H1 (cell line): ENCODE data around the gene MRM3. TPM values are rescaled to one million over a fixed set of nuclear protein-coding genes. Genes with fewer than 3 reads are reported as not detected.

Source experiments
- CTCF ChIA-PET: fragments of 300-600 bp; sonication (Branson Sonifier 250); formaldehyde crosslinking; loops from one replicate; lab custom pipeline; 2021; ENCODE audit not compliant: partially characterized antibody; lab: Charles Lee
- POLR2A ChIA-PET: fragments of 300-600 bp; sonication (Branson Sonifier 250); formaldehyde crosslinking; loops from one replicate; lab custom pipeline; 2021; ENCODE audit warnings: inconsistent platforms; ENCODE audit not compliant: partially characterized antibody; lab: Charles Lee
- DNase-seq, 2 experiments: peaks; one replicate each; pipeline versions ENCODE4 v3.0.0 to v3.0.0-alpha.2; 2010 to 2022; ENCODE audit warnings: low spot score in 2 of 2, low read depth in 1 of 2, mixed read lengths in 1 of 2
- FAIRE-seq: peaks from 2 replicates; lab custom pipeline; 2011; peaks lifted over from hg19 to GRCh38; lab: Jason Lieb, UNC
- H2AFZ ChIP-seq: 2 replicates; pipeline ENCODE4 v1.8.1; 2012; ENCODE audit warnings: low read length, inconsistent platforms
- H2AK5ac ChIP-seq: 2 replicates; pipeline ENCODE4 v1.6.1; 2013; ENCODE audit warnings: low read depth, low read length
- H2BK120ac ChIP-seq: replicated peaks from 2 replicates; pipeline ENCODE3; 2013; ENCODE audit warnings: low read depth, low read length, inconsistent platforms
- H2BK12ac ChIP-seq: 2 replicates; pipeline ENCODE4 v1.6.1; 2013; ENCODE audit warnings: low read depth, low read length
- H2BK15ac ChIP-seq: 2 replicates; pipeline ENCODE4 v1.6.1; 2013; ENCODE audit warnings: low read length
- H2BK20ac ChIP-seq: 2 replicates; pipeline ENCODE4 v1.6.1; 2013; ENCODE audit warnings: low read length
- H2BK5ac ChIP-seq: 2 replicates; pipeline ENCODE4 v1.6.1; 2013; ENCODE audit warnings: low read depth, low read length
- H3K14ac ChIP-seq: 2 replicates; pipeline ENCODE4 v1.6.1; 2013; ENCODE audit warnings: inconsistent platforms; ENCODE audit not compliant: insufficient read length
- H3K18ac ChIP-seq: 2 replicates; pipeline ENCODE4 v1.6.1; 2013; ENCODE audit warnings: low read length; ENCODE audit errors: extremely low read depth
- H3K23ac ChIP-seq: 2 replicates; pipeline ENCODE4 v1.6.1; 2013; ENCODE audit warnings: inconsistent platforms; ENCODE audit not compliant: insufficient read length
- H3K23me2 ChIP-seq: 2 replicates; pipeline ENCODE4 v1.6.1; 2013; ENCODE audit warnings: low read depth, low read length
- H3K27ac ChIP-seq: 2 replicates; pipeline ENCODE4 v1.6.1; 2011; ENCODE audit warnings: low read depth, low read length, inconsistent platforms
- H3K27me3 ChIP-seq, 4 experiments: replicated peaks in 1 of 4; 1 replicate in 1 of 4; 2 replicates in 3 of 4; pipeline versions ENCODE4 v1.6.1 to v1.8.1; 2011 to 2013; ENCODE audit warnings: low read length in 3 of 4, mild to moderate bottlenecking in 3 of 4, inconsistent platforms in 2 of 4, mixed read lengths in 2 of 4, moderate library complexity in 1 of 4; ENCODE audit not compliant: control insufficient read depth in 3 of 4, insufficient read depth in 3 of 4; ENCODE audit errors: extremely low read depth in 1 of 4
- H3K36me3 ChIP-seq, 4 experiments: 2 replicates each; pipeline versions ENCODE4 v1.6.1 to v1.8.1; 2011 to 2013; ENCODE audit warnings: mild to moderate bottlenecking in 4 of 4, low read length in 3 of 4, moderate library complexity in 2 of 4, control low read depth in 1 of 4, inconsistent platforms in 1 of 4; ENCODE audit not compliant: insufficient read depth in 4 of 4, control insufficient read depth in 2 of 4
- H3K4ac ChIP-seq: replicated peaks from 2 replicates; pipeline ENCODE3; 2013; ENCODE audit warnings: low read length, low read depth, mixed read lengths, inconsistent platforms; ENCODE audit not compliant: insufficient read length
- H3K4me1 ChIP-seq, 4 experiments: replicated peaks in 1 of 4; 1 replicate in 1 of 4; 2 replicates in 3 of 4; pipeline versions ENCODE4 v1.6.1 to v1.8.1; 2011 to 2013; ENCODE audit warnings: low read length in 3 of 4, inconsistent platforms in 2 of 4, mixed read lengths in 1 of 4; ENCODE audit not compliant: insufficient read depth in 4 of 4, control insufficient read depth in 3 of 4
- H3K4me2 ChIP-seq, 2 experiments: 2 replicates each; pipeline versions ENCODE4 v1.6.1 to v1.8.1; 2011 to 2013; ENCODE audit warnings: low read depth in 2 of 2, low read length in 2 of 2, control low read depth in 1 of 2, inconsistent platforms in 1 of 2, mild to moderate bottlenecking in 1 of 2; ENCODE audit not compliant: insufficient read depth in 1 of 2
- H3K4me3 ChIP-seq, 4 experiments: fragments of 200-600, 300-600 bp in 1 of 4; sonication (generic), shearing (Covaris generic), sonication (Bioruptor Twin) in 1 of 4; 2 replicates each; pipeline versions ENCODE4 v1.5.1 to v1.8.1; 2011 to 2016; ENCODE audit warnings: low read length in 4 of 4, low read depth in 3 of 4, control low read depth in 2 of 4, inconsistent platforms in 2 of 4, mild to moderate bottlenecking in 2 of 4, mixed read lengths in 1 of 4, moderate library complexity in 1 of 4; ENCODE audit not compliant: insufficient read depth in 2 of 4; ENCODE audit errors: extremely low read depth in 1 of 4
- H3K56ac ChIP-seq: replicated peaks from 2 replicates; pipeline ENCODE3; 2013; ENCODE audit warnings: low read depth, mild to moderate bottlenecking, mixed read lengths, low read length, inconsistent platforms; ENCODE audit not compliant: insufficient read length
- H3K79me1 ChIP-seq: 2 replicates; pipeline ENCODE4 v1.6.1; 2013; ENCODE audit warnings: low read depth, low read length, control low read depth
- H3K79me2 ChIP-seq, 2 experiments: 2 replicates each; pipeline versions ENCODE4 v1.6.1 to v1.8.1; 2012 to 2013; ENCODE audit warnings: low read length in 2 of 2, mild to moderate bottlenecking in 2 of 2, inconsistent platforms in 1 of 2; ENCODE audit not compliant: insufficient read depth in 2 of 2, control insufficient read depth in 1 of 2
- H3K9ac ChIP-seq, 4 experiments: replicated peaks in 1 of 4; 1 replicate in 1 of 4; 2 replicates in 3 of 4; pipeline versions ENCODE4 v1.6.1 to v1.8.1; 2011 to 2013; ENCODE audit warnings: low read depth in 3 of 4, low read length in 3 of 4, control low read depth in 2 of 4, mild to moderate bottlenecking in 2 of 4, moderate library complexity in 2 of 4, inconsistent platforms in 1 of 4; ENCODE audit errors: extremely low read depth in 1 of 4
- H3K9me3 ChIP-seq, 2 experiments: 2 replicates each; pipeline versions ENCODE4 v1.6.1 to v1.8.1; 2012 to 2013; ENCODE audit warnings: mild to moderate bottlenecking in 2 of 2, moderate library complexity in 2 of 2, control low read depth in 1 of 2, inconsistent platforms in 1 of 2, low read depth in 1 of 2, low read length in 1 of 2, mixed read lengths in 1 of 2; ENCODE audit not compliant: insufficient read depth in 2 of 2
- H4K20me1 ChIP-seq, 2 experiments: replicated peaks in 1 of 2; 2 replicates each; pipeline versions ENCODE3 to v1.8.1; 2011 to 2013; ENCODE audit warnings: inconsistent platforms in 2 of 2, low read length in 2 of 2, mild to moderate bottlenecking in 1 of 2; ENCODE audit not compliant: insufficient read depth in 2 of 2, control insufficient read depth in 1 of 2
- H4K5ac ChIP-seq: 2 replicates; pipeline ENCODE4 v1.6.1; 2013; ENCODE audit warnings: low read length, low read depth, mixed read lengths, inconsistent platforms; ENCODE audit not compliant: insufficient read length
- H4K8ac ChIP-seq: 2 replicates; pipeline ENCODE4 v1.8.0; 2013; ENCODE audit warnings: mild to moderate bottlenecking, moderate library complexity, low read length, inconsistent platforms; ENCODE audit not compliant: insufficient read depth; ENCODE audit errors: extremely low read depth
- H4K91ac ChIP-seq: replicated peaks from 2 replicates; pipeline ENCODE3; 2013; ENCODE audit warnings: low read length, mixed read lengths, inconsistent platforms; ENCODE audit not compliant: insufficient read length
- HDAC2 ChIP-seq, 2 experiments: fragments of 300-600 bp in 1 of 2; sonication (generic) in 1 of 2; IDR thresholded peaks; 2 replicates each; pipeline ENCODE4 v1.6.1; 2011 to 2012; ENCODE audit warnings: low read depth in 2 of 2, low read length in 2 of 2, mild to moderate bottlenecking in 2 of 2, moderate library complexity in 2 of 2, borderline replicate concordance in 1 of 2, inconsistent platforms in 1 of 2
- MAFK ChIP-seq: IDR thresholded peaks from 2 replicates; pipeline ENCODE4 v1.6.1; 2012; ENCODE audit warnings: low read depth, mild to moderate bottlenecking, improper control_type of control experiment, low read length
- MAX ChIP-seq: IDR thresholded peaks from 2 replicates; pipeline ENCODE4 v1.6.1; 2012; ENCODE audit warnings: inconsistent platforms
- SUZ12 ChIP-seq: fragments of 200-600 bp; sonication (generic); IDR thresholded peaks from 2 replicates; pipeline ENCODE4 v1.6.1; 2012; ENCODE audit warnings: mild to moderate bottlenecking, inconsistent platforms, low read length, moderate library complexity, mixed read lengths
- WGBS, 2 experiments: shearing (Covaris generic) in 1 of 2; methylation state at CpG; one replicate each; pipeline versions ENCODE4 v1.1.6 to v1.1.7; 2013 to 2015; ENCODE audit warnings: low lambda C conversion rate in 2 of 2, mixed read lengths in 2 of 2, inconsistent platforms in 1 of 2, low coverage in 1 of 2, missing lambda C conversion rate in 1 of 2; ENCODE audit not compliant: insufficient replicate concordance in 2 of 2, insufficient coverage in 1 of 2, insufficient read length in 1 of 2; ENCODE audit errors: extremely low coverage in 1 of 2, missing lambda C conversion rate in 1 of 2; 5-methylcytosine and 5-hydroxymethylcytosine counted together
- polyA plus RNA-seq, 7 experiments: library from polyadenylated mRNA; depleted of rRNA in 3 of 7; stranded (reverse) in 5 of 7; unstranded in 2 of 7; fragments of >200 nt in 5 of 7; fragments of 200-250 nt in 2 of 7; gene quantifications; 1 replicate in 5 of 7; 2 replicates in 1 of 7; 4 replicates in 1 of 7; pipeline versions ENCODE4 v1.2.1 to v1.2.3, GENCODE V29; 2011 to 2013; ENCODE audit warnings: missing spikeins in 2 of 7, mixed read lengths in 2 of 7
- total RNA-seq: library from RNA; stranded (reverse); fragmentation: NEBNext Ultra II Directional; extraction: Animal tissue kit (Norgen Biotek cat#: 25700); gene quantifications from 2 replicates; pipeline ENCODE4 v1.2.1, GENCODE V29; 2021

Gene MRM3
- total and polyA plus RNA-seq, 2 of the 8 experiments (the other 6 are each of a cell fraction or from before 2014, with no cell fraction given) = 10.1 to 20.8 TPM

- no peak overlapping the region for H3K4me2 ChIP-seq
- no peak overlapping the region for H4K5ac ChIP-seq
- H2BK20ac ChIP-seq = no peak overlapping the region
- no peak overlapping the region for H3K56ac ChIP-seq
- peaks cover 0 to 5% (median 0%) of the 10 kb centered on the region in 4 experiments; a peak in 3 of 7 replicates for H3K4me1 ChIP-seq
- no peak overlapping the region for H3K14ac ChIP-seq
- no peak overlapping the region for H3K27ac ChIP-seq
- no peak for DNase-seq
- H3K18ac ChIP-seq = no peak overlapping the region
- H3K79me2 ChIP-seq = no peaks in the 10 kb centered on the region
- FAIRE-seq = no peak
- no peak overlapping the region for H2BK5ac ChIP-seq
- no peak overlapping the region for H3K23ac ChIP-seq
- no peak overlapping the region for H4K8ac ChIP-seq
- ChIA-PET CTCF (interaction anchor here (1.1 to 17.5 kb wide), 4 partner anchors 11 to 198 kb away, joined by 3 to 258 read pairs (median 16); partner anchors contain the start of genes NXN and TIMM22), POLR2A (interaction anchor here (0.7 to 3.1 kb wide), 5 partner anchors 18 to 183 kb away, joined by 3 to 9 read pairs (median 3); no protein-coding TSS in a partner anchor)
- no peak overlapping the region for H3K4ac ChIP-seq
- H2AK5ac ChIP-seq = no peak overlapping the region
- H3K27me3 ChIP-seq = no peaks in the 10 kb centered on the region
- peaks cover 0 to 6% (median 0%) of the 10 kb centered on the region in 4 experiments; a peak in 2 of 8 replicates for H3K36me3 ChIP-seq
- H2BK15ac ChIP-seq = no peak overlapping the region
- H2AFZ ChIP-seq = no peak overlapping the region
- no peak overlapping the region for H3K4me3 ChIP-seq
- no peak overlapping the region for H4K91ac ChIP-seq
- no peak overlapping the region for H3K9ac ChIP-seq
- no peak overlapping the region for H2BK120ac ChIP-seq
- 88% methylated on average over 10 of the region's 11 CpGs; no CpG with 5 or more reads in 1 of the 2 experiments for WGBS, 2 experiments
- H3K23me2 ChIP-seq = no peaks in the 10 kb centered on the region
- H2BK12ac ChIP-seq = no peak overlapping the region
- H3K79me1 ChIP-seq = no peaks in the 10 kb centered on the region; the same call in 1 of the 2 replicates
- H3K9me3 ChIP-seq = no peaks in the 10 kb centered on the region
- H4K20me1 ChIP-seq = peaks cover 0 to 3% of the 10 kb centered on the region in 2 experiments
- TF ChIP-seq HDAC2 (IDR thresholded peaks at IDR 0.05; ENCODE audit: borderline replicate concordance in 1 of 2, low read depth in 2 of 2, low read length in 2 of 2) = no peak
- TF ChIP-seq SUZ12 = no peak
- no peak for TF ChIP-seq MAX
- no peak for TF ChIP-seq MAFK
These were observed 16.1 kb downstream of the MRM3 start for GRCh38 chr17:798246-798645.
